ENCODE measurements around the gene EHD2.
"Not testable (repeated sequence)": the region's sequence is repeated elsewhere in the genome, so short reads cannot be mapped to it uniquely, and the experiment has no call there.

The EHD2 gene, protein sequence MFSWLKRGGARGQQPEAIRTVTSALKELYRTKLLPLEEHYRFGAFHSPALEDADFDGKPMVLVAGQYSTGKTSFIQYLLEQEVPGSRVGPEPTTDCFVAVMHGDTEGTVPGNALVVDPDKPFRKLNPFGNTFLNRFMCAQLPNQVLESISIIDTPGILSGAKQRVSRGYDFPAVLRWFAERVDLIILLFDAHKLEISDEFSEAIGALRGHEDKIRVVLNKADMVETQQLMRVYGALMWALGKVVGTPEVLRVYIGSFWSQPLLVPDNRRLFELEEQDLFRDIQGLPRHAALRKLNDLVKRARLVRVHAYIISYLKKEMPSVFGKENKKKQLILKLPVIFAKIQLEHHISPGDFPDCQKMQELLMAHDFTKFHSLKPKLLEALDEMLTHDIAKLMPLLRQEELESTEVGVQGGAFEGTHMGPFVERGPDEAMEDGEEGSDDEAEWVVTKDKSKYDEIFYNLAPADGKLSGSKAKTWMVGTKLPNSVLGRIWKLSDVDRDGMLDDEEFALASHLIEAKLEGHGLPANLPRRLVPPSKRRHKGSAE

DNA sequence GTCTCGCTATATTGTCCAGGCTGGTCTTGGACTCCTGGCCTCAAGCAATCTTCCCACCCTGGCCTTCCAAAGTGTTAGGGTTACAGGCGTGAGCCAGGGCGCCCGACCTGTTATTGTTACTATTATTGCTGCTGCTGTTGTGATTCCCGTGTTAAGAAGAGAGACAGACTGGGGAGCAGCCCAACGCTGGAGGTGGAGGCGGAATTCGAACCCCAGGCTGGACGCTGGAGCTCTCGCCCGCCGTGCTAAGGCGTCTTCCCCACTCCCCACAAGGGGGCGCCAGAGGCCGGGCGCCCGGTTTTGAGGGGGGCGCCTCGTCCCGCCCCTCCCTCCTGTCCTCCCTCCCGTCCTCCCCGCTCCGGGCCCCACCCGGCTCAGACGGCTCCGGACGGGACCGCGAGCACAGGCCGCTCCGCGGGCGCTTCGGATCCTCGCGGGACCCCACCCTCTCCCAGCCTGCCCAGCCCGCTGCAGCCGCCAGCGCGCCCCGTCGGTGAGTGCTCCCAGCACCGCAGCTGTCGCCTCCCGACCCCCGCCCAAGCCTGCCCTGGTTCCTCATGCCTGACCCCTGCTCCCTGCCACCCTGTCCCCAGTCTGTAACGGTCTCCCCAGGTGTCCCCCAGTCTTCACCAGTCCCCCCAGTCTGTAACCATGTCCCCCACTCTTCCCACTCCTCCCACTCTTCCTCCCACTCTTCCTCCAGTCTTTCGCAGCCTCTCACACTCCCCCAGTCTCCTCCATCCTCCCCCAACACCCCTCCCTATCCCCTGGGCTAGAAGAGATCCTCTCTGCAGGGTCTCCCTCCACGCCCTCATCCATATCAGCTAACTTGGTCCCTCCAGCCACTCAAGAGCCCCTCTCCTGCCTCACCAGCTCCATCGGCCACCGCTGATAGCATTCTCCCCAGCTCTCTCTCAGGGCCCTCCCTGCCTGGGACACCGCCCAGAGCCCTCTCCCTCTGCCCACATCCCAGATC lies at the start of gene EHD2:
Gene EHD2, plus strand, starts transcription at position 377 of the 976 bp plus-strand sequence. CDS start 3,191 bp downstream, outside the sequence.
- peak within 1 kb of the TSS; percentile 53 for H3K4me3 ChIP-seq (ENCODE audit: low read depth, low read length)

DNA sequence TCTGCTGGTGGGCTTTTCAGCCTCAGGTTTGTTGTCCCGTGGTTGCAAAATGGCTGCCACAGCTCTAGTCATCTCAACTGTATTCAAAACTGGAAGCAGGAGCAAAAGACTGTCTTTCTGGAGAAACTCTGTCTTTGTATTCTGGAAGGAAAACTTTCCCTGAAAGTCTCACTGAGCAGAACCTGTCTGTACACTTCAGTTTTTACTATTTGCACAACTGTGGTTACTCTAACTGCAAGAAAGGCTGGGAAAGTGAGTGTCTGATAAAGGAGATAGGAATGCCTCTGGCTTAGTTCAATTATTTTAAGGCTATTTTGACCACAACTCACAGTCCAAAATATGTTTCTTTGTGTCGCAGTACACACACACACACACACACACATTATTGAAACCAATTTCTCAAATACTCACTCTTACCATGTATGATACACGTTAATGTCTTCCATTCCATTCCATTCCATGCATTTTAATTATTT lies 49.7 kb upstream of the EHD2 start:
- H3K4me3 ChIP-seq (ENCODE audit: low read depth, low read length), result no peak overlapping the region

DNA sequence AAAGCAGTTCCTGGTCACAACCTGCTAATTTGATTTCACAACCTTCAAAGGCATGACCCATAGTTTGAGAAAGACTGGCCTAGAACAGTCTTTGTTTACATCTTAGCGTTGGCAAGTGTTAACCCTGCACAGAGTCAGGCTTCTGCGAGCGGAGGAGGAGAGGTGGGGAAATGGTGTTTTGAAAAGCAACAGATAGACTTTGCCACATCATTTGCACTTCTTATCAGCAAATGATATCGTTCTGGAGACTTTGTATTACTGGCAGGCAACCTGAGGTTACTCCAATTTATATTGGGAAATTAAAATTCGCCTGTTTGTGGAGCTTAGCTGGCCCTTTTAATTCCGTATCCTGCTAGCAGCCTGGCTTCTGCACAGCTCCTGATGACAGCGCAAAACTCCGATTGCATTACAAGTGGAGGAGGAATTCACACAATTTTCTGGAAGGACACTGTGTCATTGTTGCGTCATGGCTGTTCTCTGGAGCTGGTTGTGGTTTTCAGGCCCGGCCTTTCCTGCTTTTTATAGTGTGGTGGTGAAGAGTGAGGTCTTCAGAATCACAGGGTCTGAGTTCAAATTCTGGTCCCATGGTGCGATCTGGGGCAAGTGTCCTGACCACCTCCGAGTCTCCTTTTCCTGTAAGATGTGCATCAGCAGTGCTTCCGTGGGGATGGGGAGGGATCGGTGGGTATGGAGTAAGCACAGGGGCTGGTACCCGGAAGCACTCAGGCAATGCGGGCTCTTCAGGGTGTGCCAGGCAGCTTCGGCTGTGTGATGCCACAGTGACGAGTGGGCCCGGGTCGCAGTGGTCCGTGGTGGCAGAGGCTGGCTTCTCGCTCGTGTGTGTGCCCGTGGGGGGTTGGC lies 49.1 kb upstream of the EHD2 start:
- H3K4me3 ChIP-seq (ENCODE audit: low read depth, low read length), result no peak overlapping the region

DNA sequence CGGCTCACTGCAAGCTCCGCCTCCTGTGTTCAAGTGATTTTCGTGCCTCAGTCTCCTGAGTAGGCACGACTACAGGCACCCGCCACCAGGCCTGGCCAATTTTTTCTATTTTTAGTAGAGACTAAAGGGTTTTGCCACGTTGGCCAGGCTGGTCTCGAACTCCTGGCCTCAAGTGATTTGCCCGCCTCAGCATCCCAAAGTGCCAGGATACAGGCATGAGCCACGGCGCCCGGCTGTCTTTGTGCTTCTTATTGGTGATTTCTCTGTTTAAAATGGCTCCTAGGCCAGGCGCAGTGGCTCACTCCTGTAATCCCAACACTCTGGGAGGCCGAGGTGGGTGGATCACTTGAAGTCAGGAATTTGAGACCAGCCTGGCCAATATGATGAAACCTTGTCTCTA lies 44.7 kb upstream of the EHD2 start:
- H3K4me3 ChIP-seq (ENCODE audit: low read depth, low read length), result not testable (repeated sequence)

DNA sequence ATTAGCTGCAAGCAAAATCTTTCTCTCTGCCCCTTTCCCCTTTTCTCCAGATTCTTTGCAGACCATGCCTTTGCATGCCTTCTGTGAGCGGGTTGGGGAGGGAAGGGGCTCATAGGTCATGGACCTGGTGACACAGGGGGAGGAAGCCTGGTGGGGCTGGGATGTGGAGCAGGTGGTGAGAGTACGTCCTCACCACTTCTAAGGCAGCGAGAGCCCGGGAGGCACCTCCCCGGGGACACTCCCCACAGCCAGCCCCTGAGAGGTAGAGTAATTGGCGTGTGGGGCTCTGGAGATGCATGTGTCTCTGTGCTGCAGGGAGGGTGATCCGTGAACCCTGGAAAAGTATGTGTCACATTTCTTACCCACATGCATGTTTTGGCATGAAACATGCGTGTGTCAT lies 42.5 kb upstream of the EHD2 start:
- H3K4me3 ChIP-seq (ENCODE audit: low read depth, low read length), result no peak overlapping the region

DNA sequence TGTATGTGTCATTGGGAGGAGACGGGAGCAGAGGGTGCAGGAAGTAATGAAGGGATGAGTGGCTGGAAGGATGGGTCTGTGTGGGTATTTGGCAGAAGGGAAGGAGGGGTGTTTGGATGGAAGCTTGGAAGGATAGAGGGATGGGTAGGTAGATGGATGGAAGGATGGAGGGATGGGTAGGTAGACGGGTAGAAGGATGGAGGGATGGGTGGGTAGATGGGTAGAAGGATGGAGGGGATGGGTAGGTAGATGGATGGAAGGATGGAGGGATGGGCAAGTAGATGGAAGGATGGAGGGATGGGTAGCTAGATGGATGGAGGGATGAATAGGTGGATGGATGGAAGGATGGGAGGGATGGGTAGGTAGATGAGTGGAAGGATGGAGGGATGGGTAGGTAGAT lies 41.7 kb upstream of the EHD2 start:
- H3K4me3 ChIP-seq (ENCODE audit: low read depth, low read length), result no peak overlapping the region

DNA sequence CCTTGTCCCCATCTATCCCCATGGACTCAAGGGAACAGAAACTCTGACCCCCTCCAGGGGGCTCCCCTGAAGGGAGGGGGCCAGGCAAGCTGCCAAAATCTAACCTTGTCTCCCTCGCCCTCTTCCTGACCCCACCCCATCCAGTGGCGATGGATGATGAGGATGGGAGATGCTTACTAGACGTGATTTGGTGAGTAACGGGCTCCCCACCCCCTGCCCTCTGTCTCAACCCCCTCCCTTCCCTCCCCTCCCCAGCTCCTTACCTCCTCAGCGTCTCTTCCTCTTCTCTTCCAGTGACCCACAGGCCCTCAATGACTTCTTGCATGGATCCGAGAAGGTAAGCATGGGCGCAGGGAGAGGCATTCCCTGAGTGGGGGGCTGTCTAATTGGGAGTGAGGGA lies 39.8 kb upstream of the EHD2 start:
- H3K4me3 ChIP-seq (ENCODE audit: low read depth, low read length), result no peak overlapping the region

DNA sequence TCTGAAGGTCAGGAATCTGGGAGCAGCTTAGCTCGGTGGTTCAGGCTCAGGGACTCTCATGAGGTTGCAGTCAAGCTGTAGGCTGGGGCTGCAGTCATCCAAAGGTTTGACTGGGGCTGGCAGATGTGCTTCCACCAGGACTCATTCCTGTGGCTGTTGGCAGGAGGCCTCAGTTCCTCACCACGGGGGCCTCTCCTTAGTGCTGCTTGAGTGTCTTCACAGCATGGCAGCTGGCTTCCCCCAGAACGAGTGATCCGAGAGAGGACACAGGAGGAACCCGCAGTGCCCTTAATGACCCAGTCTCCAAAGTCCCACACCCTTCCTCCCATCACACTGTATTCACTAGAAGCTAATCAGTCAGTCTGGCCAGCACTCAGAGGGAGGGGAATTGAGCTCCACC lies 38.7 kb upstream of the EHD2 start:
- no peak overlapping the region for H3K4me3 ChIP-seq (ENCODE audit: low read depth, low read length)

DNA sequence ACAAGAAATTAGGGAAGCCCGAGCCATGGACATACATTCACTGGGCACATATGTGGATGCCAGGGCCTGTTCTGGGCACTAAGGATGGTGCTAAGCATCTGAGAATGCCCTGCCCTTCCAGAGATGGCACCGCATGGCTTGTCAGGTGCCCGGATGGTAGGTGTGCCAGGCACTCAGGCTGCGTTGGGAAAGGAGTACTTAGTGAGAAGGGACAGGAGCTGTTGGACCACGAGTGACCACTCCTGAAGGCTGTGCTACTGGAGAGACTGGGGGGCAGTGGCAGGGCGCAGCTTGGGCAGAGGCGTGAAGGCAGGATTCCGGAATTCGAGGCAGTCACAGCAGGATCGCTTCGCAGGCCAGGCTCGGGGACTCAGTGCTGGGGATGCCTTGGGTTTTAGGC lies 38.0 kb upstream of the EHD2 start:
- H3K4me3 ChIP-seq (ENCODE audit: low read depth, low read length), result no peak overlapping the region

DNA sequence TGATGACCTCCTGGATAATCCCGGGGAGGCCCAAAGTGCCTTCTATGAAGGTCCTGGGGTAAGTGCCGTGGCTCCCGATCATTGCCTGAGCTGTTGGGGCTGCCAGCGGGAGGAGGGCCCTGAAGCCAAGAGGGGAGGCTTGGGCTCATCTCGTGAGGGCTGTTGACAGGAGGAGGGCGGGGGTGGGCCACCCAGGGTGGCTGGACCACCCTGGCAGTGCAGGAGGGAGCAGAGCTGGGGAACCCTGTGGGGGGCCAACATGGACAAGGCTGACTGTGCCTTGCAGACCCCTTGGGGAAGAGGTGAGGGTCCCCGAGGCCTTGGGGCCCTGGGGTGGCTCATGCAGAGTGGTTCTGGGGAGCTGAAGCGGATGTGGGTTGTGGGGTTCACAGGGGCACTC lies 37.4 kb upstream of the EHD2 start:
- no peak overlapping the region for H3K4me3 ChIP-seq (ENCODE audit: low read depth, low read length)

DNA sequence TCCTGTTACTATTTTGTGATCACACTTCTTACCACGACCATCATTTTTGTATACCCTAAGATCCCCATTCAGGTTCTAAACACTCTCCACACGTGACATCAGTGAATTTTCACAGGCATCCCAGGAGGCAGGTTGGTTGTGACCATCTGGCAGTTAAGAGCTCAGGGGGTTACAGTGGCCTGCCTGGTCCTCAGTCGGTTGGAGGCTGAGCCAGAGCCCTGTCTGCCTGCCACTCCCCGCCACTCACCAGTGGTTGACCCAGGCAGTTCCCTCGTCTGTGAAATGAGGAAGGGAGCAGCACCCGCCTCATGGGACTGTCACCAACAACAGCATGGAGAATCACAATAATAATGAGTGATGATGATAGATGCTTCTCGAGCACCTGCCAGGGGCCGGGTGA lies 36.4 kb upstream of the EHD2 start:
- no peak overlapping the region for H3K4me3 ChIP-seq (ENCODE audit: low read depth, low read length)

DNA sequence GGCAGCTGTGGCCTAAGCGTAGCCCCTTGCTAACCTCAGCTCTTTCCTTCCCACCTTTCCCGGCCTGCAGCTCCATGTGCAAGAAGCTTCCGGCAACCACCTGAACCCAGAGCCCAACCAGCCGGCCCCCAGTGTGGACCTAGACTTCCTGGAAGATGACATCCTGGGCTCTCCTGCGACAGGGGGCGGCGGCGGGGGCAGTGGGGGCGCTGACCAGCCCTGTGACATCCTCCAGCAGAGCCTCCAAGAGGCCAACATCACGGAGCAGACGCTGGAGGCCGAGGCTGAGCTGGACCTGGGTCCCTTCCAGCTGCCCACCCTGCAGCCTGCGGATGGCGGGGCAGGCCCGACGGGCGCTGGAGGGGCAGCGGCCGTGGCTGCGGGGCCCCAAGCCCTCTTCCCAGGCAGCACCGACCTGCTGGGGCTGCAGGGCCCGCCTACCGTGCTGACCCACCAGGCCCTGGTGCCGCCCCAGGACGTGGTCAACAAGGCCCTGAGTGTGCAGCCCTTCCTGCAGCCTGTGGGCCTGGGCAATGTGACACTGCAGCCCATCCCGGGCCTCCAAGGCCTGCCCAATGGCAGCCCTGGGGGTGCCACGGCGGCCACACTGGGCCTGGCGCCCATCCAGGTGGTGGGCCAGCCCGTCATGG lies 33.8 kb upstream of the EHD2 start:
- no peak overlapping the region for H3K4me3 ChIP-seq (ENCODE audit: low read depth, low read length)

DNA sequence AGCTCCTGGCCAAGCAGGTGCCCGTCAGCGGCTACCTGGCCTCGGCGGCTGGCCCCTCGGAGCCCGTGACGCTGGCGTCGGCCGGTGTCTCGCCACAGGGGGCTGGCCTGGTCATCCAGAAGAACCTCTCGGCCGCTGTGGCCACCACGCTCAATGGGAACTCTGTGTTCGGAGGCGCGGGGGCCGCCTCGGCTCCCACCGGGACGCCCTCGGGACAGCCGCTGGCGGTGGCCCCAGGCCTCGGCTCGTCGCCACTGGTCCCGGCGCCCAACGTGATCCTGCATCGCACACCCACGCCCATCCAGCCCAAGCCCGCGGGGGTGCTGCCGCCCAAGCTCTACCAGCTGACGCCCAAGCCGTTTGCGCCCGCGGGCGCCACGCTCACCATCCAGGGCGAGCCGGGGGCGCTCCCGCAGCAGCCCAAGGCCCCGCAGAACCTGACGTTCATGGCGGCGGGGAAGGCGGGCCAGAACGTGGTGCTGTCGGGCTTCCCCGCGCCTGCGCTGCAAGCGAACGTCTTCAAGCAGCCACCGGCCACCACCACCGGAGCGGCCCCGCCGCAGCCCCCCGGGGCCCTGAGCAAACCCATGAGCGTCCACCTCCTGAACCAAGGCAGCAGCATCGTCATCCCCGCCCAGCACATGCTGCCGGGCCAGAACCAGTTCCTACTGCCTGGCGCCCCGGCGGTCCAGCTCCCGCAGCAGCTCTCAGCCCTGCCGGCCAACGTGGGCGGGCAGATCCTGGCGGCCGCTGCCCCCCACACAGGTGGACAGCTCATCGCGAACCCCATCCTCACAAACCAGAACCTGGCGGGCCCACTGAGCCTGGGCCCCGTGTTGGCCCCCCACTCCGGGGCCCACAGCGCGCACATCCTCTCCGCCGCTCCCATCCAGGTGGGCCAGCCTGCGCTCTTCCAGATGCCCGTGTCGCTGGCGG lies 33.0 kb upstream of the EHD2 start:
- H3K4me3 ChIP-seq (ENCODE audit: low read depth, low read length), result no peak overlapping the region

DNA sequence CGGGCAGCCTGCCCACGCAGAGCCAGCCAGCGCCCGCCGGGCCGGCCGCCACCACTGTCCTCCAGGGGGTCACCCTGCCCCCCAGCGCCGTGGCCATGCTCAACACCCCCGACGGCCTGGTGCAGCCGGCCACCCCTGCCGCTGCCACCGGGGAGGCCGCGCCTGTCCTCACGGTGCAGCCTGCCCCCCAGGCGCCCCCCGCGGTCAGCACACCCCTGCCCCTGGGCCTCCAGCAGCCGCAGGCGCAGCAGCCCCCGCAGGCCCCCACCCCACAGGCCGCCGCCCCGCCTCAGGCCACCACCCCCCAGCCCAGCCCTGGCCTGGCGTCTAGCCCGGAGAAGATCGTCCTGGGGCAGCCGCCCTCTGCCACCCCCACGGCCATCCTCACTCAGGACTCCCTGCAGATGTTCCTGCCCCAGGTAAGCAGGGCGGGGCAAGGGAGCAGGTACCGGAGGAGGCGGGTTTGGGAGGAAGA lies 32.3 kb upstream of the EHD2 start:
- H3K4me3 ChIP-seq (ENCODE audit: low read depth, low read length), result no peak overlapping the region

DNA sequence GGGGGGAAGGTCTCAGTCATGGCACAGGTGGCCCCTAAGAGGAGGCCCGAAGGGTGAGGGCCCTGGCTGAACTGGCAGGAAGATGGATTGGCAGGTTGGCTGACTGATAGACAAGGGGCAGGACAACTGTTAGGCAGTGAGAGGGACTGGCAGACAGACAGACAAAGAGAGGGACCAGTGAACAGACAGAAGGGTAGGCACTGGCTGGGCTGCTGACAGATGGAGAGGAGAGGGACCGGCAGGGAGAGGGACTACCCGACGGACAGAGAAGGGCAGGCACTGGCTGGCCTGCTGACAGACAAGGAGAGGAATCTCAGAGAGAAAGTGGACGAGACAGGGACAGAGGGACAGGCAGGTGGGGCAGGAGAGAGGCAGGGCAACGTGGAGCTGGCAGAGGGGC lies 31.8 kb upstream of the EHD2 start:
- H3K4me3 ChIP-seq (ENCODE audit: low read depth, low read length), result no peak overlapping the region

DNA sequence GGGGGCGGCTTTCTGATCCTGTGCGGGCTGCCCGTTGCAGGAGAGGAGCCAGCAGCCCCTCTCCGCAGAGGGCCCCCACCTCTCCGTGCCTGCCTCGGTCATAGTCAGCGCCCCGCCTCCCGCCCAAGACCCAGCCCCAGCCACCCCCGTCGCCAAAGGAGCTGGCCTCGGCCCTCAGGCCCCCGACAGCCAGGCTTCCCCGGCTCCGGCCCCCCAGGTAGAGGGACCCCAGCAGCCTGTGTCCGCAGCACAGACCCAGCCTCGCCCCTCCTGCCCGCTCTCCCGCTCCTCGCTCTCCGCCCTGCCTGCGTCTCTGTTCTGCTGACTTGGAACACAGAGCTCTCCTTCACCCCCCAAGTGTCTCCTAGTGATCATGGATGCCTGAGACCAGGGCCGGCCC lies 31.3 kb upstream of the EHD2 start:
- H3K4me3 ChIP-seq (ENCODE audit: low read depth, low read length), result no peak overlapping the region

DNA sequence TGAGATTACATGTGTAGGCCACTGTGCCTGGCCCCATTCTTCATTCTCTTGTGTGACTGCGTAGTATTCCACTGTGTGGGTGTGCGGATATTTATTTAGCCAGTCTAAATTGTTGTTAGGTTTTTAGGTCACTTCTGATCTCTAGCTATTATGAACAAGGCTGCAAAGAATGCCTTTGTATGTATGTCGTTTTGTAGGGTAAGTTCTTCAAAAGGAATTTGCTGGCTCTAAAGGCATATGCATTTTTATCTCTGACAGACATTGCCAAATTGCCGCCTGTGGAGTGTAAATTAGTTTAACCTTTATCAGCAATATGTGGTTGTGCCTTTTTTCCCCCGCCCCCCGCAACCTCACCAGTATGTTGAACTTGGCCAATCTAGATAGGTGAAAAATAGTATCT lies 30.3 kb upstream of the EHD2 start:
- no peak overlapping the region for H3K4me3 ChIP-seq (ENCODE audit: low read depth, low read length)

DNA sequence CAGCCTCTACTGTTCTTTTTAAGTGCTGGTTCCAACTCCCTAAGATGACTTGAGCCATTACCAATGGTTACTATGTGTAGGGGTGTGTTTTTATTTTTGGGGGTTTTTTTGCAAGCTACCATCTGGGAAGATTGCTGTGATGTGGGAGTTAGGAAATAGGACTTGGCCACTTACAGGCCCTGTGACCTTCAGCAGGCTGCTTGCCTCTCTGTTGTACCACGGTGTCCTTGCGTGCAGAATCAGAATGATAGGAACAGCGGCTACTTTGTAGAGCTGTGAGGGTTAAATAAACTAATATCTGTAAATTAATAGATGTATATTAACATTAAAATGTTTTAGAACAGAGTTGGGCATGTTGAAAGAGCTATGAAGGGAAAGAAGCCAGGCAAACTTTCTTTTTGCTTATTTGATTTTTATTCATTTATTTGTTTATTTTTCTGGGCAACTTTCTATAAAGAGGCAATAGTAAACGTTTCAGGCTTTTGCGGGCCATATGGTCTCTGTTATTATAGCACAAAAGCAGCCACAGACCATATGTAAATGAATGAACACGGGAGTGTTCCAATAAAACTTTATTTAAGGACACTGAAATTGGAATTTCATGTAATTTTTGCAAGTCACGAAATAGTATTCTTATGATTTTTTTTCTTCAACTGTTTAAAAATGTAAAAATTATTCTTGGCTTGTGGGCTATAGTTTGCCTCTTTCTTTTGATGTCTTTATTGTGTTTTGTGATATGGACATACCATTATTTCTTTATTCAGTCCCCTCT lies 26.4 kb upstream of the EHD2 start:
- no peak overlapping the region for H3K4me3 ChIP-seq (ENCODE audit: low read depth, low read length)
